NCI-H2081 treated with DMSO at 0.1 percent for 48 hours (cell line): ENCODE results near the gene UNC5C.
A peak's percentile ranks its signal among the peaks of the same experiment; 100 is the strongest.

Source experiments
- DNase-seq: peaks from one replicate; lab custom pipeline; 2025; lab: John Stamatoyannopoulos, UW

Gene UNC5C

GRCh38 chr4:95546866-95547714 lies 1.7 kb downstream of the UNC5C start:
- no peak for DNase-seq

- no peak for DNase-seq
Observed at GRCh38 chr4:95546221-95546620, 2.6 kb downstream of the UNC5C start.

- DNase-seq: no peak
Observed at GRCh38 chr4:95545546-95545945, 3.2 kb downstream of the UNC5C start.

- DNase-seq: no peak
Observed at GRCh38 chr4:95544113-95545103, 4.4 kb downstream of the UNC5C start.

GRCh38 chr4:95541889-95542607 lies 6.7 kb downstream of the UNC5C start:
- no peak for DNase-seq

- no peak for DNase-seq
Observed at GRCh38 chr4:95541094-95541493, 7.7 kb downstream of the UNC5C start.

- DNase-seq: no peak
Observed at GRCh38 chr4:95540227-95540626, 8.5 kb downstream of the UNC5C start.

- DNase-seq: no peak
Observed at GRCh38 chr4:95539106-95539505, 9.7 kb downstream of the UNC5C start.

- DNase-seq: no peak
Observed at GRCh38 chr4:95537863-95538488, 10.8 kb downstream of the UNC5C start.

GRCh38 chr4:95537191-95537590 lies 11.6 kb downstream of the UNC5C start:
- no peak for DNase-seq

- DNase-seq: no peak
Observed at GRCh38 chr4:95536650-95537049, 12.1 kb downstream of the UNC5C start.

GRCh38 chr4:95535180-95535579 lies 13.6 kb downstream of the UNC5C start:
- DNase-seq: no peak

- no peak for DNase-seq
Observed at GRCh38 chr4:95534032-95534431, 14.7 kb downstream of the UNC5C start.

- no peak for DNase-seq
Observed at GRCh38 chr4:95533254-95533653, 15.5 kb downstream of the UNC5C start.

GRCh38 chr4:95532305-95532704 lies 16.5 kb downstream of the UNC5C start:
- DNase-seq: no peak

GRCh38 chr4:95531141-95531540 lies 17.6 kb downstream of the UNC5C start:
- DNase-seq: peak; percentile 14

GRCh38 chr4:95529946-95530345 lies 18.8 kb downstream of the UNC5C start:
- no peak for DNase-seq

- DNase-seq: no peak
Observed at GRCh38 chr4:95528388-95528948, 20.3 kb downstream of the UNC5C start.

- no peak for DNase-seq
Observed at GRCh38 chr4:95526075-95526474, 22.7 kb downstream of the UNC5C start.

GRCh38 chr4:95524729-95525128 lies 24.0 kb downstream of the UNC5C start:
- no peak for DNase-seq

GRCh38 chr4:95524184-95524583 lies 24.6 kb downstream of the UNC5C start:
- DNase-seq: no peak
